HepG2 (cell line): Measurements from ENCODE around the gene PDGFRB. TPM values are rescaled to one million over a fixed set of nuclear protein-coding genes. Genes with fewer than 3 reads are reported as not detected.

ENCODE experiments used
- AHDC1 ChIP-seq: sonication (generic); formaldehyde crosslinking; IDR thresholded peaks from 2 replicates; pipeline ENCODE4 v1.5.1; 2020; ENCODE audit warnings: mild to moderate bottlenecking, missing genetic modification reagents, borderline replicate concordance
- ATF7 ChIP-seq, 2 experiments: fragments of 450-650 bp in 1 of 2; sonication (generic) in 1 of 2; formaldehyde crosslinking in 1 of 2; IDR thresholded peaks; 2 replicates each; pipeline versions ENCODE4 v1.4.0 to v1.6.1; 2016 to 2020; ENCODE audit warnings: antibody characterized with exemption in 1 of 2, mild to moderate bottlenecking in 1 of 2, missing genetic modification reagents in 1 of 2
- CC2D1A ChIP-seq: sonication (generic); formaldehyde crosslinking; IDR thresholded peaks from 2 replicates; pipeline ENCODE4 v1.8.1; 2023; ENCODE audit warnings: mild to moderate bottlenecking, missing genetic modification reagents
- HNF4A ChIP-seq: sonication (generic); formaldehyde crosslinking; IDR thresholded peaks from 2 replicates; pipeline ENCODE4 v1.4.0; 2020; ENCODE audit warnings: missing genetic modification reagents
- KDM5B ChIP-seq: sonication (generic); formaldehyde crosslinking; IDR thresholded peaks from 2 replicates; pipeline ENCODE4 v1.4.0; 2020; ENCODE audit warnings: missing genetic modification reagents, mild to moderate bottlenecking, borderline replicate concordance
- KMT2A ChIP-seq: sonication (generic); formaldehyde crosslinking; IDR thresholded peaks from 2 replicates; pipeline ENCODE4 v1.4.0; 2020; ENCODE audit warnings: missing genetic modification reagents
- NFATC3 ChIP-seq: sonication (generic); formaldehyde crosslinking; IDR thresholded peaks from 2 replicates; pipeline ENCODE4 v1.5.1; 2020; ENCODE audit warnings: mild to moderate bottlenecking, missing genetic modification reagents
- PHF8 ChIP-seq: sonication (generic); formaldehyde crosslinking; IDR thresholded peaks from 2 replicates; pipeline ENCODE4 v1.5.0; 2020; ENCODE audit warnings: missing genetic modification reagents
- RAD51 ChIP-seq: fragments of 450-650 bp; IDR thresholded peaks from 2 replicates; pipeline ENCODE4 v1.6.1; 2016; ENCODE audit warnings: borderline replicate concordance
- SMARCE1 ChIP-seq: fragments of 450-650 bp; IDR thresholded peaks from 2 replicates; pipeline ENCODE4 v1.6.1; 2017; ENCODE audit warnings: borderline replicate concordance
- SMC3 ChIP-seq: IDR thresholded peaks from 2 replicates; pipeline ENCODE4 v1.6.1; 2011; ENCODE audit warnings: low read length, improper control_type of control experiment
- SMYD3 ChIP-seq: sonication (generic); formaldehyde crosslinking; IDR thresholded peaks from 2 replicates; pipeline ENCODE4 v1.8.1; 2023; ENCODE audit warnings: mild to moderate bottlenecking, missing genetic modification reagents
- THAP7 ChIP-seq: sonication (generic); formaldehyde crosslinking; IDR thresholded peaks from 2 replicates; pipeline ENCODE4 v1.8.1; 2023; ENCODE audit warnings: mild to moderate bottlenecking, missing genetic modification reagents
- ZNF609 ChIP-seq: sonication (generic); formaldehyde crosslinking; IDR thresholded peaks from 2 replicates; pipeline ENCODE4 v1.4.0; 2020; ENCODE audit warnings: mild to moderate bottlenecking, missing genetic modification reagents, borderline replicate concordance
- ZNF784 ChIP-seq: sonication (generic); formaldehyde crosslinking; IDR thresholded peaks from 2 replicates; pipeline ENCODE4 v1.5.1; 2020; ENCODE audit warnings: missing genetic modification reagents, mild to moderate bottlenecking, borderline replicate concordance
- ZNF800 ChIP-seq: sonication (generic); formaldehyde crosslinking; IDR thresholded peaks from 2 replicates; pipeline ENCODE4 v1.4.0; 2020; ENCODE audit warnings: missing genetic modification reagents
- polyA plus RNA-seq, 8 experiments: library from polyadenylated mRNA; depleted of rRNA in 3 of 8; stranded (reverse) in 7 of 8; unstranded in 1 of 8; fragments of >200 nt; fragmentation: Illumina TruSeq in 4 of 8; extraction: Trizol in 4 of 8; gene quantifications; 2 replicates each; pipeline versions ENCODE4 v1.2.1 to v1.2.3, GENCODE V29; 2011 to 2016; ENCODE audit warnings: low read depth in 4 of 8, missing spikeins in 1 of 8, mixed read lengths in 1 of 8; ENCODE audit not compliant: insufficient read depth in 1 of 8
- total RNA-seq, 5 experiments: library from RNA; depleted of rRNA; stranded (reverse); fragments of >200 nt; fragmentation: Illumina TruSeq; extraction: Trizol; gene quantifications; 2 replicates each; pipeline ENCODE4 v1.2.3, GENCODE V29; 2016; ENCODE audit warnings: low read depth in 1 of 5

Gene PDGFRB
- total and polyA plus RNA-seq, 2 of the 13 experiments (the other 11 are each of a cell fraction or from before 2014, with no cell fraction given), result 4.0 to 21.0 TPM

DNA sequence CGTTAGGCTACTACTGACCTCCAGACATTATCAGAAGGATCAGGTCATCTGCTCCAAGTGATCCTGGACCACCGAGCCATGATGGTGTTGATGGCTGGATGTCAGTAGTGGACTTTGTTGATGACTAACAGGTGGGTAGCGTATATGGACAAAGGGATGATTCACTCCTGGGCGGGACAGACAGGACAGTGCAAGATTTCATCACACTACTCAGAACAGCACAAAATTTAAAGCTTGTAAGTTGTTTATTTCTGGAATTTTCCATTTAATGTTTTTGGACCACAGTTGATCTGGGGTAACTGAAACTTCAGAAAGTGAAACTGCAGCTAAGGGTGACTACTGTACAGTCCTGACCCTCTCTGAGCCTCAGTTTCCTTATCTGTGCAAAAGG is 12.7 kb downstream of the PDGFRB start (continued):
- TF ChIP-seq AHDC1, result peak; percentile 69; the same call in 1 of the 2 replicates
- no peak for TF ChIP-seq SMYD3
- no peak for TF ChIP-seq SMARCE1
- peak; percentile 42 for TF ChIP-seq HNF4A (CRISPR knock-in tag)
- TF ChIP-seq ZNF784, result no peak
- no peak for TF ChIP-seq CC2D1A (CRISPR knock-in tag)
- TF ChIP-seq KMT2A (CRISPR knock-in tag), result no peak
- TF ChIP-seq THAP7 (CRISPR knock-in tag), result no peak
- no peak for TF ChIP-seq NFATC3 (CRISPR knock-in tag)
- TF ChIP-seq ZNF800 (CRISPR knock-in tag), result no peak
- TF ChIP-seq SMC3, result no peak
- no peak for TF ChIP-seq ZNF609
- no peak for TF ChIP-seq PHF8 (CRISPR knock-in tag)
- TF ChIP-seq RAD51, result no peak
- no peak for TF ChIP-seq KDM5B (CRISPR knock-in tag)
- TF ChIP-seq ATF7 (IDR thresholded peaks at IDR 0.05), result no peak
- 0 out of 2 replicates have a peak, but pooled peaks have one; percentile 4 for TF ChIP-seq ATF7 (CRISPR knock-in tag; IDR thresholded peaks at IDR 0.05)
